ENCODE measurements around the gene PRKCA.

The PRKCA gene

GRCh38 chr17:66663041-66663606 lies 360.7 kb downstream of the PRKCA start:
- no peak for TF ChIP-seq TOX (CRISPR knock-in tag; IDR thresholded peaks at IDR 0.05; ENCODE audit: borderline replicate concordance)
- TF ChIP-seq CREB5 (CRISPR knock-in tag; IDR thresholded peaks at IDR 0.05; ENCODE audit: low read depth): no peak
- TF ChIP-seq GLIS3 (CRISPR knock-in tag; IDR thresholded peaks at IDR 0.05): peak; percentile 80
- TF ChIP-seq SNAI2 (CRISPR knock-in tag; IDR thresholded peaks at IDR 0.05): peak; percentile 79
- TF ChIP-seq ZFP30 (CRISPR knock-in tag; IDR thresholded peaks at IDR 0.05): peak; percentile 41; the same call in 1 of the 2 replicates
- TF ChIP-seq ARNTL (CRISPR knock-in tag; IDR thresholded peaks at IDR 0.05; ENCODE audit: borderline replicate concordance, low read depth): no peak
- no peak; the same call in 1 of the 2 replicates for TF ChIP-seq ZNF565 (CRISPR knock-in tag; conservative IDR thresholded peaks at IDR 0.05; ENCODE audit: low read depth)
- TF ChIP-seq TSHZ2 (CRISPR knock-in tag; IDR thresholded peaks at IDR 0.05): peak; percentile 94; the same call in 1 of the 2 replicates
- TF ChIP-seq ZFP3 (CRISPR knock-in tag; IDR thresholded peaks at IDR 0.05): peak; percentile 86
- TF ChIP-seq ZNF8 (CRISPR knock-in tag; IDR thresholded peaks at IDR 0.05): peak; percentile 58; the same call in 1 of the 2 replicates
- no peak; the same call in 1 of the 2 replicates for TF ChIP-seq ESRRG (CRISPR knock-in tag; IDR thresholded peaks at IDR 0.05)
- TF ChIP-seq ISL1 (CRISPR knock-in tag; IDR thresholded peaks at IDR 0.05): peak; percentile 90
- TF ChIP-seq CSDC2 (CRISPR knock-in tag; IDR thresholded peaks at IDR 0.05): peak; percentile 89
- TF ChIP-seq CSRNP3 (CRISPR knock-in tag; IDR thresholded peaks at IDR 0.05): peak; percentile 60; the same call in 1 of the 2 replicates
- TF ChIP-seq BACH2 (CRISPR knock-in tag; IDR thresholded peaks at IDR 0.05; ENCODE audit: borderline replicate concordance): peak; percentile 71; the same call in 1 of the 2 replicates
- no peak; the same call in 1 of the 2 replicates for TF ChIP-seq POU6F1 (CRISPR knock-in tag; IDR thresholded peaks at IDR 0.05; ENCODE audit: borderline replicate concordance, low read depth)
- peak; percentile 92 for TF ChIP-seq TCF4 (CRISPR knock-in tag; IDR thresholded peaks at IDR 0.05; ENCODE audit: borderline replicate concordance)
- TF ChIP-seq RARB (CRISPR knock-in tag; IDR thresholded peaks at IDR 0.05): no peak
- TF ChIP-seq ZNF70 (CRISPR knock-in tag; IDR thresholded peaks at IDR 0.05): no peak
- no peak for TF ChIP-seq OSR1 (CRISPR knock-in tag; IDR thresholded peaks at IDR 0.05)
- no peak for TF ChIP-seq PPARA (CRISPR knock-in tag; IDR thresholded peaks at IDR 0.05; ENCODE audit: borderline replicate concordance)
- 0 out of 2 replicates have a peak, but pooled peaks have one; percentile 38 for TF ChIP-seq ZC3H10 (CRISPR knock-in tag; IDR thresholded peaks at IDR 0.05)
- TF ChIP-seq PATZ1 (CRISPR knock-in tag; IDR thresholded peaks at IDR 0.05; ENCODE audit: borderline replicate concordance): peak; percentile 95
- ATAC-seq: peak; percentile 67

GRCh38 chr17:66664336-66664735 lies 361.9 kb downstream of the PRKCA start:
- TF ChIP-seq SNAI2 (CRISPR knock-in tag; IDR thresholded peaks at IDR 0.05) (no peak), CSDC2 (CRISPR knock-in tag; IDR thresholded peaks at IDR 0.05) (no peak), TCF4 (CRISPR knock-in tag; IDR thresholded peaks at IDR 0.05; ENCODE audit: borderline replicate concordance) (no peak), PPARA (CRISPR knock-in tag; IDR thresholded peaks at IDR 0.05; ENCODE audit: borderline replicate concordance) (no peak), ARNTL (CRISPR knock-in tag; IDR thresholded peaks at IDR 0.05; ENCODE audit: borderline replicate concordance, low read depth) (no peak), TOX (CRISPR knock-in tag; IDR thresholded peaks at IDR 0.05; ENCODE audit: borderline replicate concordance) (no peak), BACH2 (CRISPR knock-in tag; IDR thresholded peaks at IDR 0.05; ENCODE audit: borderline replicate concordance) (no peak), CREB5 (CRISPR knock-in tag; IDR thresholded peaks at IDR 0.05; ENCODE audit: low read depth) (no peak), PATZ1 (CRISPR knock-in tag; IDR thresholded peaks at IDR 0.05; ENCODE audit: borderline replicate concordance) (no peak), ZNF70 (CRISPR knock-in tag; IDR thresholded peaks at IDR 0.05) (no peak), ZFP30 (CRISPR knock-in tag; IDR thresholded peaks at IDR 0.05) (no peak), RARB (CRISPR knock-in tag; IDR thresholded peaks at IDR 0.05) (no peak), ESRRG (CRISPR knock-in tag; IDR thresholded peaks at IDR 0.05) (no peak), ZNF565 (CRISPR knock-in tag; conservative IDR thresholded peaks at IDR 0.05; ENCODE audit: low read depth) (no peak), ZNF8 (CRISPR knock-in tag; IDR thresholded peaks at IDR 0.05) (no peak), OSR1 (CRISPR knock-in tag; IDR thresholded peaks at IDR 0.05) (no peak), ZC3H10 (CRISPR knock-in tag; IDR thresholded peaks at IDR 0.05) (no peak)
- ATAC-seq: no peak
